GM21619 (cell line): Measurements from ENCODE around the gene C6orf132.
"Not testable (repeated sequence)": the region's sequence is repeated elsewhere in the genome, so short reads cannot be mapped to it uniquely, and the experiment has no call there.

Experiments used
- ATAC-seq: cut with Tn5 transposase; IDR thresholded peaks from one replicate; pipeline ENCODE4 v1.9.1; 2021; ENCODE audit not compliant: unreplicated experiment

C6orf132 gene

GRCh38 chr6:42142118-42142835 is at the start of gene C6orf132:
Gene C6orf132, minus strand, starts transcription at chr6:42142620. Its CDS starts 176 bp downstream, at chr6:42142444.
- ATAC-seq, result no peak

GRCh38 chr6:42190554-42191183 is 48.2 kb upstream of the C6orf132 start:
- no peak for ATAC-seq

GRCh38 chr6:42188406-42188805 is 46.0 kb upstream of the C6orf132 start:
- ATAC-seq, result no peak

GRCh38 chr6:42185597-42185996 is 43.2 kb upstream of the C6orf132 start:
- no peak for ATAC-seq

GRCh38 chr6:42184475-42184874 is 42.1 kb upstream of the C6orf132 start:
- no peak for ATAC-seq

GRCh38 chr6:42182101-42182500 is 39.7 kb upstream of the C6orf132 start:
- no peak for ATAC-seq

GRCh38 chr6:42179945-42180313 is 37.5 kb upstream of the C6orf132 start:
- no peak for ATAC-seq

GRCh38 chr6:42179261-42179944 is 37.0 kb upstream of the C6orf132 start:
- no peak for ATAC-seq

GRCh38 chr6:42177514-42178364 is 35.3 kb upstream of the C6orf132 start:
- no peak for ATAC-seq

GRCh38 chr6:42176981-42177380 is 34.6 kb upstream of the C6orf132 start:
- ATAC-seq, result no peak

GRCh38 chr6:42175860-42176259 is 33.4 kb upstream of the C6orf132 start:
- no peak for ATAC-seq

GRCh38 chr6:42173101-42173500 is 30.7 kb upstream of the C6orf132 start, which contains the start of gene GUCA1A:
Gene GUCA1A, plus strand, starts transcription at chr6:42173364. Its CDS starts 250 bp downstream, at chr6:42173614.
- ATAC-seq, result no peak

GRCh38 chr6:42171813-42172581 is 29.6 kb upstream of the C6orf132 start:
- ATAC-seq, result no peak

- not testable (repeated sequence) for ATAC-seq
Measured at GRCh38 chr6:42169780-42170179, 27.4 kb upstream of the C6orf132 start.

GRCh38 chr6:42168650-42169049 is 26.2 kb upstream of the C6orf132 start:
- ATAC-seq, result no peak

- no peak for ATAC-seq
Measured at GRCh38 chr6:42166444-42167141, 24.2 kb upstream of the C6orf132 start.

- ATAC-seq, result no peak
Measured at GRCh38 chr6:42165016-42165415, 22.6 kb upstream of the C6orf132 start.

- ATAC-seq, result no peak
Measured at GRCh38 chr6:42163981-42164380, 21.6 kb upstream of the C6orf132 start.

- ATAC-seq, result no peak
Measured at GRCh38 chr6:42162812-42163211, 20.4 kb upstream of the C6orf132 start.

- ATAC-seq, result no peak
Measured at GRCh38 chr6:42162384-42162783, 20.0 kb upstream of the C6orf132 start.
